ENCODE measurements around the gene CREB5.
"Not testable (repeated sequence)": the region's sequence is repeated elsewhere in the genome, so short reads cannot be mapped to it uniquely, and the experiment has no call there.

CREB5 gene

GRCh38 chr7:28595076-28595475 is 182.8 kb downstream of the CREB5 start:
- Histone ChIP-seq H3K27ac (ENCODE audit: low read length) (no peak overlapping the region), H3K27me3 (ENCODE audit: control insufficient read depth in 1 of 2, insufficient read depth in 2 of 2, low read length in 2 of 2) (no peaks in the 10 kb centered on the region), H3K9me3 (ENCODE audit: control insufficient read depth in 2 of 2, low read length in 2 of 2) (no peaks in the 10 kb centered on the region), H3K4me3 (ENCODE audit: low read length in 2 of 2) (no peak overlapping the region), H3K4me1 (ENCODE audit: control insufficient read depth, insufficient read depth, low read length) (no peaks in the 10 kb centered on the region), H3K36me3 (ENCODE audit: control insufficient read depth in 2 of 2, insufficient read depth in 2 of 2, low read length in 2 of 2) (no peaks in the 10 kb centered on the region), H3K9ac (ENCODE audit: low read length in 2 of 2) (no peak overlapping the region)

GRCh38 chr7:28595801-28596200 is 183.5 kb downstream of the CREB5 start:
- Histone ChIP-seq H3K27me3 (ENCODE audit: control insufficient read depth in 1 of 2, insufficient read depth in 2 of 2, low read length in 2 of 2) (no peaks in the 10 kb centered on the region), H3K36me3 (ENCODE audit: control insufficient read depth in 2 of 2, insufficient read depth in 2 of 2, low read length in 2 of 2) (no peaks in the 10 kb centered on the region), H3K9ac (ENCODE audit: low read length in 2 of 2) (no peak overlapping the region), H3K27ac (ENCODE audit: low read length) (no peak overlapping the region), H3K9me3 (ENCODE audit: control insufficient read depth in 2 of 2, low read length in 2 of 2) (no peaks in the 10 kb centered on the region), H3K4me3 (ENCODE audit: low read length in 2 of 2) (no peak overlapping the region), H3K4me1 (ENCODE audit: control insufficient read depth, insufficient read depth, low read length) (no peaks in the 10 kb centered on the region)

GRCh38 chr7:28596245-28596935 is 184.1 kb downstream of the CREB5 start:
- Histone ChIP-seq H3K27me3 (ENCODE audit: control insufficient read depth in 1 of 2, insufficient read depth in 2 of 2, low read length in 2 of 2) (no peaks in the 10 kb centered on the region), H3K4me3 (ENCODE audit: low read length in 2 of 2) (no peak overlapping the region), H3K9ac (ENCODE audit: low read length in 2 of 2) (no peak overlapping the region), H3K9me3 (ENCODE audit: control insufficient read depth in 2 of 2, low read length in 2 of 2) (no peaks in the 10 kb centered on the region), H3K4me1 (ENCODE audit: control insufficient read depth, insufficient read depth, low read length) (no peaks in the 10 kb centered on the region), H3K36me3 (ENCODE audit: control insufficient read depth in 2 of 2, insufficient read depth in 2 of 2, low read length in 2 of 2) (no peaks in the 10 kb centered on the region), H3K27ac (ENCODE audit: low read length) (no peak overlapping the region)

GRCh38 chr7:28597284-28597683 is 185.0 kb downstream of the CREB5 start:
- H3K9me3 ChIP-seq (ENCODE audit: control insufficient read depth in 2 of 2, low read length in 2 of 2) = no peaks in the 10 kb centered on the region
- no peaks in the 10 kb centered on the region for H3K4me1 ChIP-seq (ENCODE audit: control insufficient read depth, insufficient read depth, low read length)
- no peak overlapping the region for H3K4me3 ChIP-seq (ENCODE audit: low read length in 2 of 2)
- no peaks in the 10 kb centered on the region for H3K36me3 ChIP-seq (ENCODE audit: control insufficient read depth in 2 of 2, insufficient read depth in 2 of 2, low read length in 2 of 2)
- no peaks in the 10 kb centered on the region for H3K27me3 ChIP-seq (ENCODE audit: control insufficient read depth in 1 of 2, insufficient read depth in 2 of 2, low read length in 2 of 2)
- no peak overlapping the region for H3K27ac ChIP-seq (ENCODE audit: low read length)
- H3K9ac ChIP-seq (ENCODE audit: low read length in 2 of 2) = no peak overlapping the region

GRCh38 chr7:28598037-28598436 is 185.7 kb downstream of the CREB5 start:
- H3K36me3 ChIP-seq (ENCODE audit: control insufficient read depth in 2 of 2, insufficient read depth in 2 of 2, low read length in 2 of 2); H3K4me3 ChIP-seq (ENCODE audit: low read length in 2 of 2); H3K9me3 ChIP-seq (ENCODE audit: control insufficient read depth in 2 of 2, low read length in 2 of 2); H3K4me1 ChIP-seq (ENCODE audit: control insufficient read depth, insufficient read depth, low read length); H3K27me3 ChIP-seq (ENCODE audit: control insufficient read depth in 1 of 2, insufficient read depth in 2 of 2, low read length in 2 of 2); H3K27ac ChIP-seq (ENCODE audit: low read length); H3K9ac ChIP-seq (ENCODE audit: low read length in 2 of 2): not testable (repeated sequence)

- Histone ChIP-seq H3K9ac (ENCODE audit: low read length in 2 of 2) (no peak overlapping the region), H3K27ac (ENCODE audit: low read length) (no peak overlapping the region), H3K4me1 (ENCODE audit: control insufficient read depth, insufficient read depth, low read length) (no peaks in the 10 kb centered on the region), H3K4me3 (ENCODE audit: low read length in 2 of 2) (no peak overlapping the region), H3K36me3 (ENCODE audit: control insufficient read depth in 2 of 2, insufficient read depth in 2 of 2, low read length in 2 of 2) (no peaks in the 10 kb centered on the region), H3K27me3 (ENCODE audit: control insufficient read depth in 1 of 2, insufficient read depth in 2 of 2, low read length in 2 of 2) (no peaks in the 10 kb centered on the region), H3K9me3 (ENCODE audit: control insufficient read depth in 2 of 2, low read length in 2 of 2) (no peaks in the 10 kb centered on the region)
These were observed 186.3 kb downstream of the CREB5 start for GRCh38 chr7:28598586-28598985.

GRCh38 chr7:28599411-28599810 is 187.1 kb downstream of the CREB5 start:
- no peak overlapping the region for H3K27ac ChIP-seq (ENCODE audit: low read length)
- H3K9ac ChIP-seq (ENCODE audit: low read length in 2 of 2) = no peak overlapping the region
- H3K9me3 ChIP-seq (ENCODE audit: control insufficient read depth in 2 of 2, low read length in 2 of 2) = no peaks in the 10 kb centered on the region
- no peak overlapping the region for H3K4me3 ChIP-seq (ENCODE audit: low read length in 2 of 2)
- H3K27me3 ChIP-seq (ENCODE audit: control insufficient read depth in 1 of 2, insufficient read depth in 2 of 2, low read length in 2 of 2) = no peaks in the 10 kb centered on the region
- H3K36me3 ChIP-seq (ENCODE audit: control insufficient read depth in 2 of 2, insufficient read depth in 2 of 2, low read length in 2 of 2) = no peaks in the 10 kb centered on the region
- no peaks in the 10 kb centered on the region for H3K4me1 ChIP-seq (ENCODE audit: control insufficient read depth, insufficient read depth, low read length)

GRCh38 chr7:28602282-28602681 is 190.0 kb downstream of the CREB5 start:
- Histone ChIP-seq H3K4me3 (ENCODE audit: low read length in 2 of 2) (no peak overlapping the region), H3K4me1 (ENCODE audit: control insufficient read depth, insufficient read depth, low read length) (no peaks in the 10 kb centered on the region), H3K27me3 (ENCODE audit: control insufficient read depth in 1 of 2, insufficient read depth in 2 of 2, low read length in 2 of 2) (no peaks in the 10 kb centered on the region), H3K27ac (ENCODE audit: low read length) (no peak overlapping the region), H3K9ac (ENCODE audit: low read length in 2 of 2) (no peak overlapping the region), H3K9me3 (ENCODE audit: control insufficient read depth in 2 of 2, low read length in 2 of 2) (no peaks in the 10 kb centered on the region), H3K36me3 (ENCODE audit: control insufficient read depth in 2 of 2, insufficient read depth in 2 of 2, low read length in 2 of 2) (no peaks in the 10 kb centered on the region)

GRCh38 chr7:28605427-28606085 is 193.2 kb downstream of the CREB5 start:
- no peaks in the 10 kb centered on the region for H3K9me3 ChIP-seq (ENCODE audit: control insufficient read depth in 2 of 2, low read length in 2 of 2)
- no peak overlapping the region for H3K27ac ChIP-seq (ENCODE audit: low read length)
- no peaks in the 10 kb centered on the region for H3K4me1 ChIP-seq (ENCODE audit: control insufficient read depth, insufficient read depth, low read length)
- H3K4me3 ChIP-seq (ENCODE audit: low read length in 2 of 2) = no peak overlapping the region
- no peak overlapping the region for H3K9ac ChIP-seq (ENCODE audit: low read length in 2 of 2)
- H3K36me3 ChIP-seq (ENCODE audit: control insufficient read depth in 2 of 2, insufficient read depth in 2 of 2, low read length in 2 of 2) = no peaks in the 10 kb centered on the region
- no peaks in the 10 kb centered on the region for H3K27me3 ChIP-seq (ENCODE audit: control insufficient read depth in 1 of 2, insufficient read depth in 2 of 2, low read length in 2 of 2)

GRCh38 chr7:28606421-28606820 is 194.1 kb downstream of the CREB5 start:
- Histone ChIP-seq H3K27ac (ENCODE audit: low read length) (no peak overlapping the region), H3K4me3 (ENCODE audit: low read length in 2 of 2) (no peak overlapping the region), H3K27me3 (ENCODE audit: control insufficient read depth in 1 of 2, insufficient read depth in 2 of 2, low read length in 2 of 2) (no peaks in the 10 kb centered on the region), H3K9ac (ENCODE audit: low read length in 2 of 2) (no peak overlapping the region), H3K4me1 (ENCODE audit: control insufficient read depth, insufficient read depth, low read length) (no peaks in the 10 kb centered on the region), H3K9me3 (ENCODE audit: control insufficient read depth in 2 of 2, low read length in 2 of 2) (no peaks in the 10 kb centered on the region), H3K36me3 (ENCODE audit: control insufficient read depth in 2 of 2, insufficient read depth in 2 of 2, low read length in 2 of 2) (no peaks in the 10 kb centered on the region)

GRCh38 chr7:28607855-28608193 is 195.5 kb downstream of the CREB5 start:
- H3K4me3 ChIP-seq (ENCODE audit: low read length in 2 of 2) = no peak overlapping the region
- H3K9ac ChIP-seq (ENCODE audit: low read length in 2 of 2) = no peak overlapping the region
- no peaks in the 10 kb centered on the region for H3K4me1 ChIP-seq (ENCODE audit: control insufficient read depth, insufficient read depth, low read length)
- H3K27ac ChIP-seq (ENCODE audit: low read length) = no peak overlapping the region
- H3K27me3 ChIP-seq (ENCODE audit: control insufficient read depth in 1 of 2, insufficient read depth in 2 of 2, low read length in 2 of 2) = no peaks in the 10 kb centered on the region
- H3K36me3 ChIP-seq (ENCODE audit: control insufficient read depth in 2 of 2, insufficient read depth in 2 of 2, low read length in 2 of 2) = no peaks in the 10 kb centered on the region
- no peaks in the 10 kb centered on the region for H3K9me3 ChIP-seq (ENCODE audit: control insufficient read depth in 2 of 2, low read length in 2 of 2)

All from stomach smooth muscle (tissue), 2 donors.